ENCODE data around the gene AQP1. TPM values are rescaled to one million over a fixed set of nuclear protein-coding genes. Genes with fewer than 3 reads are reported as not detected.

AQP1 gene
- total and polyA plus RNA-seq, 10 of the 15 experiments (the other 5 are each of a cell fraction or from before 2014, with no cell fraction given): 0.03 to 0.64 TPM; not detected in 8

DNA sequence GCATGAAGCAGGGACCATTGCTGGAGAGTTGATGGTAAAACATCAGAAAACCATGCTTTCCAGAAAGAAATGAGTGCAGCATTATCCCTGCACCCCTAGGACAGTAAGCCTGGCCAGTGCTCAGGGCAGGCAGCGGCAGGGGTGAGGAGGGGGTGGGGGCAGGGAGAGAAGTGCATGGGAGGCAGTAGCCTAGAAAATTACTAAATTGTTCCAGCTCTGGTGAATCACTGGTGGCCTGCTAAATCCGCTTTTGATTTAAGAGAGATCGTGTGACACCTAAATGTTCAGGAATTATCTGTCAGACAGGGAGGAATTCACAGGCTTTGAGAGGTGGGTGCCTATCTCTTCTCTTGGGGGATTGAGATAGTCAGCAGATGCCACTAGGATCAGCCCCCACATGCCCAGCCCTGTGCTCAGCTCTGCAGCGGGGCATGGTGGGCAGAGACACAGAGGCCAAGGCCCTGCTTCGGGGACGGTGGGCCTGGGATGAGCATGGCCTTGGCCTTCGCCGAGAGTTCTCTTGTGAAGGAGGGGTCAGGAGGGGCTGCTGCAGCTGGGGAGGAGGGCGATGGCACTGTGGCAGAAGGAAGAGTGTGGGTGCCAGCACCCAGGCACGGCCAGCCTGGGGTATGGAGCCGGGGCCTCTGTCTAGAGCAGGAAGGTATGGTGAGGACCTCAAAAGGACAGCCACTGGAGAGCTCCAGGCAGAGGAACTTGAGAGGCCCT lies 5.0 kb upstream of the AQP1 start:
- Histone ChIP-seq H3K4me1 (ENCODE audit: control insufficient read depth, insufficient read depth, low read length) (no peaks in the 10 kb centered on the region), H3K36me3 (ENCODE audit: control insufficient read depth in 2 of 2, insufficient read depth in 2 of 2, low read length in 1 of 2) (no peaks in the 10 kb centered on the region), H3K4me2 (ENCODE audit: control insufficient read depth, insufficient read depth) (no peak overlapping the region), H3K9ac (ENCODE audit: control insufficient read depth, insufficient read depth, low read length) (no peak overlapping the region), H3K27ac (ENCODE audit: control insufficient read depth, insufficient read depth) (no peak overlapping the region), H3K27me3 (replicated peaks in 1 of 2; ENCODE audit: control insufficient read depth in 2 of 2, insufficient read depth in 2 of 2, low read length in 1 of 2) (no peaks in the 10 kb centered on the region), H3K9me3 (replicated peaks; ENCODE audit: control insufficient read depth, insufficient read depth, low read length) (no peaks in the 10 kb centered on the region), H4K20me1 (ENCODE audit: control insufficient read depth, insufficient read depth) (no peaks in the 10 kb centered on the region), H2AFZ (ENCODE audit: control insufficient read depth, low read depth, low read length) (no peak overlapping the region), H3K4me3 (no peak overlapping the region), H3K79me2 (ENCODE audit: control insufficient read depth, insufficient read depth, low read length) (no peaks in the 10 kb centered on the region)
- TF ChIP-seq, protein P1, sequence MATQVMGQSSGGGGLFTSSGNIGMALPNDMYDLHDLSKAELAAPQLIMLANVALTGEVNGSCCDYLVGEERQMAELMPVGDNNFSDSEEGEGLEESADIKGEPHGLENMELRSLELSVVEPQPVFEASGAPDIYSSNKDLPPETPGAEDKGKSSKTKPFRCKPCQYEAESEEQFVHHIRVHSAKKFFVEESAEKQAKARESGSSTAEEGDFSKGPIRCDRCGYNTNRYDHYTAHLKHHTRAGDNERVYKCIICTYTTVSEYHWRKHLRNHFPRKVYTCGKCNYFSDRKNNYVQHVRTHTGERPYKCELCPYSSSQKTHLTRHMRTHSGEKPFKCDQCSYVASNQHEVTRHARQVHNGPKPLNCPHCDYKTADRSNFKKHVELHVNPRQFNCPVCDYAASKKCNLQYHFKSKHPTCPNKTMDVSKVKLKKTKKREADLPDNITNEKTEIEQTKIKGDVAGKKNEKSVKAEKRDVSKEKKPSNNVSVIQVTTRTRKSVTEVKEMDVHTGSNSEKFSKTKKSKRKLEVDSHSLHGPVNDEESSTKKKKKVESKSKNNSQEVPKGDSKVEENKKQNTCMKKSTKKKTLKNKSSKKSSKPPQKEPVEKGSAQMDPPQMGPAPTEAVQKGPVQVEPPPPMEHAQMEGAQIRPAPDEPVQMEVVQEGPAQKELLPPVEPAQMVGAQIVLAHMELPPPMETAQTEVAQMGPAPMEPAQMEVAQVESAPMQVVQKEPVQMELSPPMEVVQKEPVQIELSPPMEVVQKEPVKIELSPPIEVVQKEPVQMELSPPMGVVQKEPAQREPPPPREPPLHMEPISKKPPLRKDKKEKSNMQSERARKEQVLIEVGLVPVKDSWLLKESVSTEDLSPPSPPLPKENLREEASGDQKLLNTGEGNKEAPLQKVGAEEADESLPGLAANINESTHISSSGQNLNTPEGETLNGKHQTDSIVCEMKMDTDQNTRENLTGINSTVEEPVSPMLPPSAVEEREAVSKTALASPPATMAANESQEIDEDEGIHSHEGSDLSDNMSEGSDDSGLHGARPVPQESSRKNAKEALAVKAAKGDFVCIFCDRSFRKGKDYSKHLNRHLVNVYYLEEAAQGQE (IDR thresholded peaks at IDR 0.05; ENCODE audit: low read depth, low read length): no peak
- TF ChIP-seq ESRRA (IDR thresholded peaks at IDR 0.05; ENCODE audit: low read length): no peak
- TF ChIP-seq TAF1 (IDR thresholded peaks at IDR 0.05; ENCODE audit: borderline replicate concordance, low read depth, low read length): no peak
- TF ChIP-seq SMAD5 (IDR thresholded peaks at IDR 0.05; ENCODE audit: low read depth): no peak
- no peak for TF ChIP-seq TARDBP (IDR thresholded peaks at IDR 0.05; ENCODE audit: borderline replicate concordance)
- TF ChIP-seq IRF4 (IDR thresholded peaks at IDR 0.05; ENCODE audit: low read depth, low read length): no peak
- TF ChIP-seq ZNF207 (IDR thresholded peaks at IDR 0.05; ENCODE audit: borderline replicate concordance): no peak
- TF ChIP-seq GATAD2B (conservative IDR thresholded peaks at IDR 0.05; ENCODE audit: low read depth): no peak
- no peak for TF ChIP-seq CREB1 (IDR thresholded peaks at IDR 0.05; ENCODE audit: low read depth)
- TF ChIP-seq POU2F2 (IDR thresholded peaks at IDR 0.05; ENCODE audit: borderline replicate concordance, low read depth, low read length): no peak
- intact Hi-C loops (cut with micrococcal nuclease; ENCODE audit: unreplicated experiment): no loop called here
- ATAC-seq: no peak
- BruUV-seq (replicated peaks): no TSS peak
- ChIA-PET SMC1A (ENCODE audit: uncharacterized antibody, unreplicated experiment) (no interaction called here), CTCF (no interaction called here), POLR2A (no interaction called here), RAD21 (ENCODE audit: unreplicated experiment) (no interaction called here)
- in situ Hi-C loops (cut with MboI): no loop called here
- WGBS (ENCODE audit: insufficient coverage, insufficient replicate concordance, low lambda C conversion rate, missing lambda C conversion rate): 39% methylated on average over 10 of the region's 11 CpGs
- FAIRE-seq: no peak
- no peak for DNase-seq (ENCODE audit: low read depth, low spot score)
